ENCODE measurements around the gene KIF26B.
"Not testable (repeated sequence)": the region's sequence is repeated elsewhere in the genome, so short reads cannot be mapped to it uniquely, and the experiment has no call there.

DNA sequence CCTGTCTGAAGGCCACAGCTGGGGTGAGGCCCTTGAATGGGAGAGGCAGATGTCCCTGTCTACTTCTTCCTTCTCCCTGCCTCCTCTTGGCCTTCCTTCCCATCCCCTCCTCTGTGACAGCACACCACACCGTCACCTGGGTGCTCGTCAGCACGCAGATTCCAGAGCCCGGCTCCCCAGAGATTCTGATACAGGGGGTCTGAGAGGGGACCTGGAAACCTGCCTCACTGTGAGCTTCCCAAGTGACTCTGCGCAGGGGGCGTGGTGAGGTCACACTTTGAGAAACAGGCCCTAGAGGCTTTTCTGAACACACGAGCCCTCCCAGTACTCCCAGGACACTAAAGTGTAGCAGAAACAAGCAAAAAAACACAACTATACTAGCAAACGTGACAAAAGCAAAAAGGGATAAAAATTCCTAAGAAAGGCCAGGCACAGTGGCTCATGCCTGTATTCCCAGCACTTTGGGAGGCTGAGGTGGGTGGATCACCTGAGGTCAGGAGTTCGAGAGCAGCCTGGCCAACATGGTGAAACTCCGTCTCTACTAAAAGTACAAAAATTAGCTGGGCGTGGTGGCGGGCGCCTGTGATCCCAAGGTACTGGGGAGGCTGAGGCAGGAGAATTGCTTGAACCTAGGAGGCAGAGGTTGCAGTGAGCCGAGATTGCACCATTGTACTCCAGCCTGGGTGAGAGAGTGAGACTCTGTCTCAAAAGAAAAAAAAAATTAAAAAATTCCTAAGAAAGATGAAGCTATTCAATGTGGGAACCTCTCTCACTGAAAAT is 201.3 kb downstream of the KIF26B start:
- TF ChIP-seq CTCF, POLR2A (IDR thresholded peaks at IDR 0.05): not testable (repeated sequence)

Measured in body of pancreas (tissue), 4 donors.